ENCODE measurements around the gene RBM38. TPM values are rescaled to one million over a fixed set of nuclear protein-coding genes. Genes with fewer than 3 reads are reported as not detected.

The RBM38 gene
- total and polyA plus RNA-seq, 2 of the 13 experiments (the other 11 are each of a cell fraction or from before 2014, with no cell fraction given): 24.2 to 34.2 TPM

GRCh38 chr20:57420571-57421252 lies 29.5 kb downstream of the RBM38 start:
- no peak for FAIRE-seq
- no TSS peak for BruUV-seq (replicated peaks)
- Histone ChIP-seq H3K4me2 (ENCODE audit: low read depth, low read length) (no peak overlapping the region), H3K27me3 (ENCODE audit: control insufficient read depth in 1 of 2, insufficient read depth in 2 of 2, low read length in 2 of 2) (peaks cover 19 to 63% of the 10 kb centered on the region in 2 experiments), H3K9me3 (ENCODE audit: low read length) (no peaks in the 10 kb centered on the region), H3K4me1 (ENCODE audit: insufficient read depth, low read length) (no peaks in the 10 kb centered on the region), H3K4me3 (replicated peaks in 1 of 3; ENCODE audit: insufficient read depth in 1 of 3, low read depth in 2 of 3, low read length in 3 of 3) (no peak overlapping the region), H4K20me1 (ENCODE audit: insufficient read depth, low read length) (no peaks in the 10 kb centered on the region), H3K79me2 (ENCODE audit: insufficient read depth, low read length) (no peaks in the 10 kb centered on the region), H2AFZ (ENCODE audit: low read length) (no peak overlapping the region), H3K36me3 (replicated peaks in 1 of 2; ENCODE audit: control insufficient read depth in 1 of 2, insufficient read depth in 2 of 2, low read length in 2 of 2) (no peaks in the 10 kb centered on the region), H3K9ac (ENCODE audit: insufficient read depth, low read depth, low read length) (no peak overlapping the region), H3K27ac (ENCODE audit: extremely low read length, insufficient read depth, low read length) (no peak overlapping the region)
- intact Hi-C loops (cut with micrococcal nuclease; ENCODE audit: unreplicated experiment) (no loop called here), in situ Hi-C loops (cut with HindIII; ENCODE audit: extremely low pct_ligation_motif_present, low pct_unique_long_range_greater_than_20kb) (no loop called here)
- 50% methylated on average over 14 of the region's 20 CpGs for WGBS (ENCODE audit: low lambda C conversion rate)
- DNase-seq (ENCODE audit: low spot score): no peak
- POLR2A ChIA-PET: no interaction called here
- CTCF ChIA-PET (ENCODE audit: low intra/inter-chr PET ratio, low total read pairs): no interaction called here
- ATAC-seq: peak; percentile 49
- TF ChIP-seq HIVEP1 (CRISPR knock-in tag; IDR thresholded peaks at IDR 0.05) (peak; percentile 29; the same call in 1 of the 2 replicates), ZNF768 (CRISPR knock-in tag; IDR thresholded peaks at IDR 0.05) (0 out of 2 replicates have a peak, but pooled peaks have one; percentile 10), TBX2 (CRISPR knock-in tag; IDR thresholded peaks at IDR 0.05; ENCODE audit: borderline replicate concordance) (0 out of 2 replicates have a peak, but pooled peaks have one; percentile 19), PAXIP1 (CRISPR knock-in tag; conservative IDR thresholded peaks at IDR 0.05) (no peak), ZFP91 (CRISPR knock-in tag; IDR thresholded peaks at IDR 0.05; ENCODE audit: borderline replicate concordance) (peak; percentile 21; the same call in 1 of the 2 replicates), SETDB1 (CRISPR knock-in tag; IDR thresholded peaks at IDR 0.05; ENCODE audit: borderline replicate concordance) (no peak), ZNF572 (CRISPR knock-in tag; IDR thresholded peaks at IDR 0.05) (0 out of 2 replicates have a peak, but pooled peaks have one; percentile 1), MXI1 (IDR thresholded peaks at IDR 0.05; ENCODE audit: borderline replicate concordance, low read depth, low read length) (0 out of 3 replicates have a peak, but pooled peaks have one; percentile 16), NFKB2 (CRISPR knock-in tag; IDR thresholded peaks at IDR 0.05; ENCODE audit: borderline replicate concordance) (no peak), PREB (CRISPR knock-in tag; IDR thresholded peaks at IDR 0.05) (no peak), ZNF432 (CRISPR knock-in tag; IDR thresholded peaks at IDR 0.05; ENCODE audit: borderline replicate concordance) (0 out of 2 replicates have a peak, but pooled peaks have one; percentile 37)
- TF ChIP-seq, protein P1, sequence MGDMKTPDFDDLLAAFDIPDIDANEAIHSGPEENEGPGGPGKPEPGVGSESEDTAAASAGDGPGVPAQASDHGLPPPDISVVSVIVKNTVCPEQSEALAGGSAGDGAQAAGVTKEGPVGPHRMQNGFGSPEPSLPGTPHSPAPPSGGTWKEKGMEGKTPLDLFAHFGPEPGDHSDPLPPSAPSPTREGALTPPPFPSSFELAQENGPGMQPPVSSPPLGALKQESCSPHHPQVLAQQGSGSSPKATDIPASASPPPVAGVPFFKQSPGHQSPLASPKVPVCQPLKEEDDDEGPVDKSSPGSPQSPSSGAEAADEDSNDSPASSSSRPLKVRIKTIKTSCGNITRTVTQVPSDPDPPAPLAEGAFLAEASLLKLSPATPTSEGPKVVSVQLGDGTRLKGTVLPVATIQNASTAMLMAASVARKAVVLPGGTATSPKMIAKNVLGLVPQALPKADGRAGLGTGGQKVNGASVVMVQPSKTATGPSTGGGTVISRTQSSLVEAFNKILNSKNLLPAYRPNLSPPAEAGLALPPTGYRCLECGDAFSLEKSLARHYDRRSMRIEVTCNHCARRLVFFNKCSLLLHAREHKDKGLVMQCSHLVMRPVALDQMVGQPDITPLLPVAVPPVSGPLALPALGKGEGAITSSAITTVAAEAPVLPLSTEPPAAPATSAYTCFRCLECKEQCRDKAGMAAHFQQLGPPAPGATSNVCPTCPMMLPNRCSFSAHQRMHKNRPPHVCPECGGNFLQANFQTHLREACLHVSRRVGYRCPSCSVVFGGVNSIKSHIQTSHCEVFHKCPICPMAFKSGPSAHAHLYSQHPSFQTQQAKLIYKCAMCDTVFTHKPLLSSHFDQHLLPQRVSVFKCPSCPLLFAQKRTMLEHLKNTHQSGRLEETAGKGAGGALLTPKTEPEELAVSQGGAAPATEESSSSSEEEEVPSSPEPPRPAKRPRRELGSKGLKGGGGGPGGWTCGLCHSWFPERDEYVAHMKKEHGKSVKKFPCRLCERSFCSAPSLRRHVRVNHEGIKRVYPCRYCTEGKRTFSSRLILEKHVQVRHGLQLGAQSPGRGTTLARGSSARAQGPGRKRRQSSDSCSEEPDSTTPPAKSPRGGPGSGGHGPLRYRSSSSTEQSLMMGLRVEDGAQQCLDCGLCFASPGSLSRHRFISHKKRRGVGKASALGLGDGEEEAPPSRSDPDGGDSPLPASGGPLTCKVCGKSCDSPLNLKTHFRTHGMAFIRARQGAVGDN (CRISPR knock-in tag; IDR thresholded peaks at IDR 0.05): 0 out of 2 replicates have a peak, but pooled peaks have one; percentile 18
